Measurements from ENCODE around the gene PFKP.

PFKP gene

DNA sequence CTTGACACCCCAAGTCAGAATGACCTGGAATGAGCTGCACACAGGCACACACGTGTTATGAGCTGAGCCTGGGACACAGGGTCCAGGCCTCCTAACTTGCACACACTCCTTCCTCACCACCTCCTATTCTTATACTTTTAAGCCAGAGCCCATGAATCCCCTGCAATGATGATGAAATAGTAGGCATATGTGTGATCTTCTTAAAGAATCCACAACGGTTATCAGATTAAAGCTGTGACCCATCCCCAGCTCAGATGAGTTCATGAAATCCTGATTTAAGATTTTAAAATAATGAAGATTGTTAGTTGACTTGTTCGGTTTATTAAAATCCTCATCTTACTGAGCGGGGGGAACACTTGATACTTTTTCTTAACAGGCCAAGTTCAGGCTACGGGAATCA, 66.6 kb downstream of the PFKP start:
- H3K36me3 ChIP-seq (replicated peaks), result peaks cover 93% of the 10 kb centered on the region
- no peak overlapping the region for H3K27ac ChIP-seq
- in situ Hi-C loops (cut with HindIII; ENCODE audit: low pct_ligation_motif_present, low sequenced_read_pairs), result no loop called here

GRCh38 chr10:3135006-3135405, 67.7 kb downstream of the PFKP start:
- in situ Hi-C loops (cut with HindIII; ENCODE audit: low pct_ligation_motif_present, low sequenced_read_pairs), result no loop called here
- Histone ChIP-seq H3K36me3 (replicated peaks) (peaks cover 96% of the 10 kb centered on the region), H3K27ac (no peak overlapping the region), H3K4me3 (ENCODE audit: low read depth, low read length) (no peak overlapping the region), H3K27me3 (replicated peaks) (no peaks in the 10 kb centered on the region)
- no peak for TF ChIP-seq CTCF (IDR thresholded peaks at IDR 0.05; ENCODE audit: low read depth, low read length, missing control alignments)
- DNase-seq, result no peak

More for the DNA sequence above, 66.6 kb downstream of the PFKP start:
- Histone ChIP-seq H3K27me3 (replicated peaks) (no peaks in the 10 kb centered on the region), H3K4me3 (ENCODE audit: low read depth, low read length) (no peak overlapping the region)
- no peak for DNase-seq
- TF ChIP-seq CTCF (IDR thresholded peaks at IDR 0.05; ENCODE audit: low read depth, low read length, missing control alignments), result no peak

- Histone ChIP-seq H3K27me3 (replicated peaks) (no peaks in the 10 kb centered on the region), H3K36me3 (replicated peaks) (peaks cover 100% of the 10 kb centered on the region), H3K4me3 (ENCODE audit: low read depth, low read length) (no peak overlapping the region), H3K27ac (no peak overlapping the region)
- in situ Hi-C loops (cut with HindIII; ENCODE audit: low pct_ligation_motif_present, low sequenced_read_pairs), result no loop called here
- no peak for DNase-seq
- TF ChIP-seq CTCF (IDR thresholded peaks at IDR 0.05; ENCODE audit: low read depth, low read length, missing control alignments), result no peak
These were observed 69.0 kb downstream of the PFKP start for GRCh38 chr10:3136336-3136735.

DNA sequence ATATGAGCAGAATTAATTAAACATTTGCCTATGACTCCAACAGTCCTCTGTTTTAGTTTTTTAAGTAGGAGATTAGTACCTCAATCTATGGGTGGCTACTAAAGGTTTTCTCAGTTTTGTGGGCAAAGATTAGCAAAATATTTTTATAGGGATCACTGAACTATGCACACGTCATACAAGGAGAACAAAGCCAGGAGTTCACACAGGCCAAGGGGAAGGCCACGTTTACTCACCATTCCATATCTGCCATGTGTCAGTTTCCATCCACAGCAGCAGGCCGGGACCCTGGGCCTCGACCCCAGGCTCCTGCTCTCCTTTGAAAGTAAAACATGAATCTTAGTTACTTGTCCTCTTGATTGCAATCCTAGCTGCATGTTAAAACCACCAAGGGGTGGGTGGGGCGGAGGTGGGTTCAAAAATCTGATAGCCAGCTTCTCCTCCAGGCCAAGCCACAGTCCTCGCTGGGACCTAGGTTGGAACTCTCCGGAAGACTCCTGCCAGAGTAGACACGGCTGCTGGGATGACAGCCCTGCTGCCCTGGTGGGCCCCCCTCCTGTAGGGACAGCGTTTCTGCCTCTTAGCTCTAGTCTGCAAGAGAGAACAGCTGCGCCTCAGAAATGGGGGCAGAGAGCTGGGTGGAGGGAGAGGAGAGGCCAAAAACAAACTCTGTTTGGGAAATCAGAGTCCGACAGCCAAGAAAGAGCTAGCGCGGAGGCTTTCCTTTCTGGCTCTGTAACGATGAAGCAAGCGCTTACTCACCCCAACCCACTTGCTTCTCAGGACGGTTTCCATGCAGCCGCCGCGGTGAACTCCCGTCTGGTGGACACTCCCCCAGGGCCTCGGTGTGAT, 69.6 kb downstream of the PFKP start:
- Histone ChIP-seq H3K36me3 (replicated peaks) (peaks cover 95% of the 10 kb centered on the region), H3K4me3 (ENCODE audit: low read depth, low read length) (no peak overlapping the region), H3K27me3 (replicated peaks) (no peaks in the 10 kb centered on the region), H3K27ac (no peak overlapping the region)
- no peak for DNase-seq
- in situ Hi-C loops (cut with HindIII; ENCODE audit: low pct_ligation_motif_present, low sequenced_read_pairs), result no loop called here
- no peak for TF ChIP-seq CTCF (IDR thresholded peaks at IDR 0.05; ENCODE audit: low read depth, low read length, missing control alignments)

DNA sequence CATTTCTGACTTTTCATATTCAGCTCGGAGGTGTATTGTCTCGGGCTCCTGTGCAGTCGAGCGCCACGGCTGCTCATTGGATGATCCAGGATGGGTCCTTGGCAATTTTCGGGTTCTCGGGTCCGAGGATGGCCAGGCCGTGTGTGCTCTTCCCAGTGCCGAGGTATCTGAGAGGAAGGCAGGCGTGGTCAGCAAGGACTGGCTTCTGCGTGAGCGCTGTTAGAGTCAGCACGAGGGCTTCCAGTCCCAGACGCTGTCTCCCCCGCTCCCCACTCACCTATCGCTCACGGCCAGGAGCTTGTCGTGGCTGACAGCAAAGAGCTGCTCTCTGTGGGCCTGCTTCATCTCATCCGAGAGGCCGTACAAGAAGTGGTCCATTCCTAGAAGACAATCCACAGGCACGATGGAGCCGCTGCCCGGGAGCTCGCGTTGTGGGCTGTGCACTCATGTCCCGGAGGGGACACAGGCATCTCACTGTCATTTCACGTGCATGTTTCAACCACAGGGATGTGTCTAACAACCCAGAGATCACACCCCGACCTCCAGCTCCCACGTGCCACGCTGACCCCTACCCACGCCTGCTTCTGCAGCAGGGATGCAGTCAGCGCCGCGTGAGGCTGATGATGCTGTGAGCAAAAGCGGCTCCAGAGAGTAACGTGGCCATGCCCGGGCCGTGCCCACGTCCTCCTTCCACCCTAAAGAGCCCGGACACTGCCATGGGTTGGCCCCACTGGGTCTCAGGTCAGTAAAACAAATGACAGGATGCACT, 70.8 kb downstream of the PFKP start:
- peaks cover 95% of the 10 kb centered on the region for H3K36me3 ChIP-seq (replicated peaks)
- no peak overlapping the region for H3K27ac ChIP-seq
- in situ Hi-C loops (cut with HindIII; ENCODE audit: low pct_ligation_motif_present, low sequenced_read_pairs), result no loop called here
- H3K27me3 ChIP-seq (replicated peaks), result no peaks in the 10 kb centered on the region
- no peak overlapping the region for H3K4me3 ChIP-seq (ENCODE audit: low read depth, low read length)
- no peak for DNase-seq
- no peak for TF ChIP-seq CTCF (IDR thresholded peaks at IDR 0.05; ENCODE audit: low read depth, low read length, missing control alignments)

All from brain microvascular endothelial cell (primary cell).